DOHH2 (cell line): Measurements from ENCODE around the gene PHPT1.

Experiments
- CTCF ChIP-seq: fragments of 200-600 bp; sonication (generic); IDR thresholded peaks from one replicate; pipeline ENCODE4 v1.5.1; 2014; ENCODE audit warnings: antibody characterized with exemption, mild to moderate bottlenecking, low read depth, low read length; ENCODE audit not compliant: poor library complexity, severe bottlenecking
- EZH2phosphoT487 ChIP-seq: fragments of 200-600 bp; sonication (generic); IDR thresholded peaks from 2 replicates; pipeline ENCODE4 v1.6.1; 2017; ENCODE audit warnings: borderline replicate concordance, mild to moderate bottlenecking, antibody characterized with exemption, low read length, moderate library complexity, mixed read lengths

GRCh38 chr9:136844761-136845464 lies 4.3 kb upstream of the PHPT1 start:
- TF ChIP-seq CTCF (no peak), EZH2phosphoT487 (no peak)
